UCSD-AML1 (cell line): ENCODE data around the gene IYD.
"Not testable (repeated sequence)": the region's sequence is repeated elsewhere in the genome, so short reads cannot be mapped to it uniquely, and the experiment has no call there.

ENCODE experiments used
- DNase-seq: peaks from one replicate; lab custom pipeline; 2025; ENCODE audit not compliant: unreplicated experiment; lab: John Stamatoyannopoulos, UW

IYD gene

GRCh38 chr6:150349546-150349945 is 19.3 kb upstream of the IYD start:
- no peak for DNase-seq

DNA sequence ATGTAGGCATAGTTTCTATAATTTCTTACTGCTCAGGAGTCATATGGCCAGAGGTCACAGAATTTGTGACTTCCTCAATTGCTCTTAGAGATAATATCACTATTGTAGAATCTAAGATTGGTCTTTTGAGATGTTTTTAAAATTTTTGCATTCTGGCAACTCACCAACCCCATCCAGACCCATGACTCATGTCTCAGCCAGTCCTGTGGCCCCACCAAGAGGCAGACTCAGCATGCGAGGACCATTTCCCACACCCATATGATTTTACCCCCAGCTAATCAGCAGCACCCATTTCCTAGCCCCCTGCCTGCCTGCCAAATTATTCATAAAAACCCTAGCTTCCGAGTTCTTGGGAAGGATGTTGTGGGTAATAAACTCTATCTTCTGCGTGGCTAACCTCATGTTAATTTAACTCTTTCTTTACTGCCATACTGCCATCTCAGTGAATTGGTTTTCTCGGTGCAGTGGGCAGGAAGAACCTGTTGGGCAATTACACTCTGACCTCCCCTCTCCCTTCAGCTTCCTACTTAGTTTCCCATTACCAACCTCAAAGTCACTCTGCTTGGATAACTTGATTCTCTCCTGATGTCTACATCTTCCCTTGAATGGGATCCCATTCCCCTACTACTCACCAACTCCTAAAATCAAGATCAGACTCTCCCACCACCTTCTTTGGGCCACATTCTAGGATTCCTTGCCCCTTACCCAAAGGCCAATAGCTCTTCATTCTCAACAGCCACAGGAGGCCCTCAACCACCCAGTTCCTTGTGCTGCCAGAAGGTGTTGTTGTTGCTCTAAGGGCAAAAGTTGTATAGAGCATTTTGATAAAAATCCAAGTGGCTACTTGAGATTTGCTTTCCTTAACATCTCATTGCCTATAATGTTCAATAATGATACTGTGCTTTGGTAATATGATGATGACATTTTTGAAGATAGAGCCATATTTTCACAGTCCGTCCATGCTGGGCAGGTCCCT is 16.2 kb upstream of the IYD start:
- DNase-seq: no peak

GRCh38 chr6:150353445-150353844 is 15.4 kb upstream of the IYD start:
- DNase-seq: no peak

GRCh38 chr6:150354754-150355571 is 13.8 kb upstream of the IYD start:
- no peak for DNase-seq

DNA sequence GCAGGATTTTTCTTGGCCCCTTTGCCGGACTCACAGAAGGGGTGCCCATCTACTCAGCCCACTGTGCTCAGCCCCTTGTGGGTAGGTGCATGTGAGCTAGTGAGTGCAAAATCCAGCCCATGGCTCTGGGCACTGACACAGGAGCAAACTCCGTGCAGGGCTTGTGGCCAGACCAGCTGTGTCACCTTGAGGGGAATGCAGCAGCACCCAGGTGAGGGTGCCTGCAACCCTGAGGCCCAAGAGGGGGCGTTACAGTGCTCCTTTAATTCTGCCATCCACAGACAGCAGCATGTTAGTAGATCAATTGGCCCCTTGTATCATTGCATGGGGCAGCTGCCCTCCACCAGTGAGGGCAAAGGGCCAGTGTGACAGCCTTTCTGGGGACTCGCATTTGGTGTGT is 12.9 kb upstream of the IYD start:
- DNase-seq: no peak

DNA sequence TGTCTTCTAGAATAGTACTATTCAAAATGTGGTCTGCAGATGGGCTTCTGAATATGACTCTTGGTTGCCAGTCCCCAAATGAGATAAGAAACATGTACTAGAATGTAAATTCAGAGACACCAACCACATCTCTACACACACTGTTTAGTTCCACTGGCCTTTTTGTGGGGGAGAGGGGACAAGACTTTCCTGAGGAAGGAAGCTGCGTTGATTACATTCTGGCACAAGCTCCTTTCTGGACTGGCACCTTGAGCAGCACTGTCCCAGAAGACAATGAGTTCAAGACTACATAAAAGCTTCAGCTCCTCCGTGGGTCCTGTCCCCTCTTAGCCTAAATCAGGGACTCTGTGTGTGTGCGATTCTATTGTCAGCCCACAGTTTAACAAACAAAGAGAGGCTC is 6.9 kb upstream of the IYD start:
- no peak for DNase-seq

DNA sequence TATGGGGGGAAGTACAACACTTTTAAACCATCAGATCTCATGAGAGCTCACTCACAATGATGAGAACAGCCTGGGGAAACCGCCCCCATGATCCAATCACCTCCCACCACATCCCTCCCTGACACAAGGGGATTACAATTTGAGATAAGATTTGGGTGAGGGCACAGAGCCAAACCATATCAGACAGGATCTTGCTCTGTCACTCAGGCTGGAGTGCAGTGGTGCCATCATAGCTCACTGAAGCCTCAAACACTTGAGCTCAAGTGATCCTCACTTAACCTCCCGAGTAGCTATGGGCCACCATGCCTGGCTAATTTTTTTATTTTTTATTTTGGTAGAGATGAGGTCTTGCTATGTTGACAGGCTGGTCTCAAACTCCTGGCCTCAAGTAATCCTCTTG is 5.1 kb upstream of the IYD start:
- DNase-seq: no peak

GRCh38 chr6:150366118-150366778 is 2.6 kb upstream of the IYD start:
- DNase-seq: no peak

DNA sequence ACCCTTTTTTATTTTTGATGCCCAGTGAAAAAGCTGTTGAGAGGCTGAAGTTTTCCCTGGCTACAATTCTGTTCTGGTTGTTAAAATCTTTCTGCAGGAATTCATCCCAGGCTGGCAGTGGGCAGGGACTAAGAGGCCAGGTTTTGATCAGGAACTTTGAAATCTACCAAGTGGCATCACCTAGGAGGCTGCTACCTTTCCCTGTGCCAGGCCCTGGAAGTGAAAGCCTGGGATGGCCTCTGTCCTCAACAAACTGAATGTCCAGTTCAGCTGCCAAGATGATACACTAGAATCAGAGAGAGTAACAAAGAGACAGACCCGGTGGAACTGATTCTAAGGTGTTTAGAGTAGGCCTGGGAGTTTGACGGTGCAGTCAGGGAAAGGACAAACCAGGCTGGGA is 596 bp downstream of the IYD start:
- DNase-seq: no peak

DNA sequence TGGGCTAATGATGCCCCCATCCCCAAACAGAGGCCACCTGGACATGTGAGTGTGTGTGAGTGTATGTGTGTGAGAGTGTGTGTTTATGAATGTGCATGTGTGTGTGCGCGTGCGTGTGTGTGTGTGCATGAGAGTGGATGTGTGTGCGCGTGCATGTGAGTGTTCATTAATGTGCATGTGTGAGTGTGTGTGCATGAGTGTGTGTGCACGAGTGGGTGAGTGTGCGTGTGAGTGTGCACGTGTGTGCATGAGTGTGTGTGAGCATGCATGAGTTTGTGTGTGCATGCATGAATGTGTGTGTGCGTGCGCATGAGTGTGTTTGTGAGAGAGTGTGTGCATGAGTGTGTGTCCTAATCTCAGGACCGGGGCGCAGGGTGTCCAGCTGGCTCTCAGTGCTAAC is 1.3 kb downstream of the IYD start:
- no peak for DNase-seq

GRCh38 chr6:150371356-150371755 is 2.5 kb downstream of the IYD start:
- no peak for DNase-seq

DNA sequence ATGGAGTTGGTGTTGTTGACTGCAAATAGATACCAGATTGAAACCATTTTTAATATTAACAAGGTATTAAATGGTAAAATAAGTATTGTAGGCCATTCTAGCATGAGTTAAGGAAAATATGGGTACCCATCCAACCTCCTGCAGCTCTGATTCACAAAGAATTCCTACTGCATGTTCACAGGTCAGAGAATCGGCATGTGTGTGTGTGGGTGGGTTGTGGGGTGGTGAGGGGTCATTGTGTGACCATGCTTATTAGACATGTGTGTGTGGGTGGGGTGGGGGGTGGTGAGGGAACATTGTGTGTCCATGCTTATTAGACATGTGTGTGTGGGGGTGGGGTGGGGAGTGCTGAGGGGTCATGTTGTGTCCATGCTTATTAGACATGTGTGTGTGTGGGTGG is 3.2 kb downstream of the IYD start:
- no peak for DNase-seq

- DNase-seq: no peak
These were observed 4.5 kb downstream of the IYD start for GRCh38 chr6:150373260-150373701.

- DNase-seq: not testable (repeated sequence)
These were observed 5.5 kb downstream of the IYD start for GRCh38 chr6:150374346-150374745.

- DNase-seq: no peak
These were observed 8.5 kb downstream of the IYD start for GRCh38 chr6:150377211-150377781.

- DNase-seq: no peak
These were observed 11.4 kb downstream of the IYD start for GRCh38 chr6:150380256-150380655.

GRCh38 chr6:150382171-150382570 is 13.4 kb downstream of the IYD start:
- DNase-seq: no peak

GRCh38 chr6:150391414-150391813 is 22.6 kb downstream of the IYD start:
- DNase-seq: no peak

- DNase-seq: no peak
These were observed 23.1 kb downstream of the IYD start for GRCh38 chr6:150391890-150392289.

GRCh38 chr6:150392452-150393220 is 23.8 kb downstream of the IYD start:
- no peak for DNase-seq
